Ramos (cell line): ENCODE data around the gene SLC12A3.

Experiments
- in situ Hi-C: fragments of 300-500 bp; cut with MboI; formaldehyde crosslinking; loops from one replicate; pipeline ENCODE4 v1.14.3; 2022; ENCODE audit warnings: low sequenced_read_pairs; ENCODE audit not compliant: unreplicated experiment

SLC12A3 gene

GRCh38 chr16:56885446-56886162 is 20.6 kb downstream of the SLC12A3 start:
- in situ Hi-C loops, result no loop called here

- in situ Hi-C loops, result no loop called here
These were observed 21.3 kb downstream of the SLC12A3 start for GRCh38 chr16:56886296-56886695.

- in situ Hi-C loops, result no loop called here
These were observed 21.8 kb downstream of the SLC12A3 start for GRCh38 chr16:56886826-56887225.

- in situ Hi-C loops, result no loop called here
These were observed 23.8 kb downstream of the SLC12A3 start for GRCh38 chr16:56888806-56889205.

GRCh38 chr16:56889206-56889605 is 24.2 kb downstream of the SLC12A3 start:
- in situ Hi-C loops, result no loop called here

GRCh38 chr16:56891685-56892084 is 26.7 kb downstream of the SLC12A3 start:
- in situ Hi-C loops, result no loop called here

- in situ Hi-C loops, result no loop called here
These were observed 27.7 kb downstream of the SLC12A3 start for GRCh38 chr16:56892705-56893104.

- in situ Hi-C loops, result no loop called here
These were observed 29.4 kb downstream of the SLC12A3 start for GRCh38 chr16:56894331-56894917.

GRCh38 chr16:56895813-56896212 is 30.8 kb downstream of the SLC12A3 start:
- in situ Hi-C loops, result no loop called here

GRCh38 chr16:56896244-56896643 is 31.2 kb downstream of the SLC12A3 start:
- in situ Hi-C loops, result no loop called here

- in situ Hi-C loops, result no loop called here
These were observed 32.2 kb downstream of the SLC12A3 start for GRCh38 chr16:56897026-56897799.

GRCh38 chr16:56898847-56899246 is 33.8 kb downstream of the SLC12A3 start:
- in situ Hi-C loops, result no loop called here

GRCh38 chr16:56903866-56904265 is 38.9 kb downstream of the SLC12A3 start:
- in situ Hi-C loops, result no loop called here

- in situ Hi-C loops, result no loop called here
These were observed 42.4 kb downstream of the SLC12A3 start for GRCh38 chr16:56907401-56907800.

GRCh38 chr16:56909527-56909979 is 44.5 kb downstream of the SLC12A3 start:
- in situ Hi-C loops, result no loop called here

GRCh38 chr16:56910112-56910511 is 45.1 kb downstream of the SLC12A3 start:
- in situ Hi-C loops, result no loop called here

- in situ Hi-C loops, result no loop called here
These were observed 45.9 kb downstream of the SLC12A3 start for GRCh38 chr16:56910654-56911539.

- in situ Hi-C loops, result no loop called here
These were observed 47.0 kb downstream of the SLC12A3 start for GRCh38 chr16:56911771-56912571.
